Heart right ventricle (tissue), 16 donors: ENCODE results near the gene NAA38. TPM values are rescaled to one million over a fixed set of nuclear protein-coding genes. Genes with fewer than 3 reads are reported as not detected.
A peak's percentile ranks its signal among the peaks of the same experiment; 100 is the strongest.

Experiments
- ATAC-seq, 8 donors: fragments of 200-7000 bp; cut with Tn5 transposase; one replicate each; pipeline ENCODE4 v1.9.1; 2020; ENCODE audit warnings: mild to moderate bottlenecking in 8 of 8, moderate library complexity in 8 of 8, moderate number of reproducible peaks in 1 of 8
- DNase-seq, 2 donors: peaks; one replicate each; pipeline ENCODE4 v3.0.0-alpha.2; 2020
- H3K27ac ChIP-seq, 10 donors: fragments of 200-600 bp; sonication (generic) in 2 of 10; one replicate each; pipeline versions ENCODE4 v1.5.0 to v1.8.0; 2020 to 2022; ENCODE audit warnings: mild to moderate bottlenecking in 3 of 10
- H3K27me3 ChIP-seq, 7 donors: fragments of 200-600 bp; one replicate each; pipeline ENCODE4 v1.8.0; 2021 to 2022; ENCODE audit warnings: mild to moderate bottlenecking in 2 of 7
- H3K36me3 ChIP-seq, 9 donors: fragments of 200-600 bp; sonication (generic) in 1 of 9; one replicate each; pipeline versions ENCODE4 v1.5.0 to v1.8.0; 2020 to 2022; ENCODE audit warnings: mild to moderate bottlenecking in 2 of 9
- H3K4me1 ChIP-seq, 9 donors: fragments of 200-600 bp; sonication (generic) in 1 of 9; one replicate each; pipeline versions ENCODE4 v1.5.0 to v1.8.0; 2020 to 2022; ENCODE audit warnings: mild to moderate bottlenecking in 4 of 9
- H3K4me3 ChIP-seq, 10 donors: fragments of 200-600 bp; sonication (generic) in 2 of 10; one replicate each; pipeline versions ENCODE4 v1.5.0 to v1.8.0; 2020 to 2022; ENCODE audit warnings: mild to moderate bottlenecking in 7 of 10, moderate library complexity in 2 of 10
- H3K9me3 ChIP-seq, 11 donors: fragments of 200-600 bp in 10 of 11; sonication (generic) in 2 of 11; one replicate each; pipeline versions ENCODE4 v1.5.0 to v1.8.0; 2013 to 2022; ENCODE audit warnings: mild to moderate bottlenecking in 2 of 11, control low read depth in 1 of 11, moderate library complexity in 1 of 11
- WGBS, 2 donors: extraction: QIAGEN DNeasy Blood & Tissue Kit; methylation state at CpG; one replicate each; pipeline ENCODE4 v1.1.7; 2013; ENCODE audit warnings: inconsistent platforms in 1 of 2; 5-methylcytosine and 5-hydroxymethylcytosine counted together
- intact Hi-C, 10 donors: fragments of 100-400 bp; cut with DNase I; formaldehyde crosslinking; loops; one replicate each; pipeline versions ENCODE4 v1.11.1 to v1.14.2; 2022
- polyA plus RNA-seq, 2 donors: library from polyadenylated mRNA; stranded (reverse); fragments of 200-250 nt; gene quantifications; one replicate each; pipeline ENCODE4 v1.2.3, GENCODE V29; 2013
- total RNA-seq, 10 donors: library from RNA; stranded (reverse); fragmentation: NEBNext Ultra II Directional in 3 of 10; extraction: Animal tissue kit (Norgen Biotek cat#: 25700) in 3 of 10; gene quantifications; one replicate each; pipeline versions ENCODE4 v1.2.1 to v1.2.4, GENCODE V29; 2021 to 2023
- TF ChIP-seq, protein P1 (sequence below), 9 donors: fragments of 200-600 bp; sonication (generic) in 2 of 9; IDR thresholded peaks; one replicate each; pipeline versions ENCODE4 v1.5.0 to v1.8.0; 2021 to 2022; ENCODE audit warnings: antibody characterized with exemption in 9 of 9, mild to moderate bottlenecking in 5 of 9, moderate library complexity in 1 of 9
- donor health status: Arrhythmogenic right ventricular cardiomyopathy.
- donor health status: ischemic (EF 13 %, LVEDD 7.1; RV severe dilation, severe dysfunction).
- donor health status: healthy with polysubstance abuse.
- donor health status: DM: no; HTN: yes; CAD: no.
- donor health status: DM: no; HTN: no; CAD: no.
- donor health status: ischemic (EF 25% LVEDD 6.9; RV normal size, moderate dysfunction).
- donor health status: ischemic (EF 25% LVEDD 5.7; RV mildly dilated, moderate dysfunction).
- donor health status: healthy.
- donor health status: DM: yes; HTN: yes; CAD: no.
- donor health status: Ischemic cardiomyopathy.
- donor health status: ischemic (EF 35%, LVEDD 5.7; RV mildly dilated, moderate dysfunction).
- donor health status: nonischemic (EF 11% LVEDD 7.7; RV severe dilation, severe dysfunction).
- donor health status: DM: yes; HTN: yes; CAD: no.
- donor health status: PGD.
- donor health status: ischemic (EF 29% LVEDD 5.4; RV normal size, mild dysfunction).
- donor health status: nonischemic (EF 23%, LVEDD 6.1; RV moderate dilation, normal function).

Gene NAA38
- total and polyA plus RNA-seq, 12 donors = 59.2 to 167 (median 75.2) TPM

DNA sequence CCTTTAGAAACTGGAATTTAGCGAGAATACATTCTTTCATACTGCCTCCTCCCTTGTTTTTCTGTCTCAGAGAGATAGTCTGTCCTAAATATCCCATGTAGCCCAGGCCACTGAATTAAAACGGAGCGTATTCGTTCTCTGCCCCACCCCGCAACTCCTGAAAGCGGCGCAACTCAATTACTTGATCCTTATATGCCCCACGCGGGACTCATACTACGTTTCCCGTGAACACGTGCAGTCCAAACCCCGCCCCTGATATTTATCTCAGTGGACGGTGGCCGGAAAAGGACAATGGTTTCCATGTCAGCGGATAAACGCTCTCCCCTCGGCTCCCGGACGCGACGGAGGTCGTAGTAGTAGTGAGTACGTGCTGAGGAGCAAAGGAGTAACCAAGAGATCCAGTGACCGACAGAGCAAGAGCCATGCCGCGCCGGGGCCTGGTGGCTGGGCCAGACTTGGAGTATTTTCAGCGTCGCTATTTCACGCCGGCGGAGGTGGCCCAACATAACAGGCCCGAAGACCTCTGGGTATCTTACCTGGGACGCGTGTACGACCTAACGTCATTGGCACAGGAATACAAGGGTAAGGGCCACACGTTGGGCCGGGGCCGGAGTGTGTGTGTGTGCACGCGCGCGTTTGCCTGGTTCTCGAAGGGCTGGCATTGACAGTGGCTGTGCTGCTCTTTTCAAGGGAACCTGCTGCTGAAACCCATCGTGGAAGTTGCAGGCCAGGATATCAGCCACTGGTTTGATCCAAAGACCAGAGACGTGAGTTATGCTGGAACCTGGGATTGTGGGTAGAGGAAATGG, 558 bp upstream of the NAA38 start, which contains the start of gene CYB5D1:
Gene CYB5D1 (plus strand): TSS at position 291 of the 809 bp plus-strand sequence. CDS start 132 bp downstream, at position 423.
- DNase-seq = peak; percentile 80 to 96
- Histone ChIP-seq H3K9me3 (no peaks in the 10 kb centered on the region), H3K4me3 (peak within 1 kb of the TSS; percentile 60 to 72 (median 68)), H3K27me3 (no peaks in the 10 kb centered on the region), H3K4me1 (peaks cover 0 to 50% (median 32%) of the 10 kb centered on the region in 9 donors), H3K36me3 (peaks cover 0 to 52% (median 12%) of the 10 kb centered on the region in 9 donors), H3K27ac (peak within 1 kb of the TSS; percentile 79 to 98 (median 93))
- TF ChIP-seq, protein P1, sequence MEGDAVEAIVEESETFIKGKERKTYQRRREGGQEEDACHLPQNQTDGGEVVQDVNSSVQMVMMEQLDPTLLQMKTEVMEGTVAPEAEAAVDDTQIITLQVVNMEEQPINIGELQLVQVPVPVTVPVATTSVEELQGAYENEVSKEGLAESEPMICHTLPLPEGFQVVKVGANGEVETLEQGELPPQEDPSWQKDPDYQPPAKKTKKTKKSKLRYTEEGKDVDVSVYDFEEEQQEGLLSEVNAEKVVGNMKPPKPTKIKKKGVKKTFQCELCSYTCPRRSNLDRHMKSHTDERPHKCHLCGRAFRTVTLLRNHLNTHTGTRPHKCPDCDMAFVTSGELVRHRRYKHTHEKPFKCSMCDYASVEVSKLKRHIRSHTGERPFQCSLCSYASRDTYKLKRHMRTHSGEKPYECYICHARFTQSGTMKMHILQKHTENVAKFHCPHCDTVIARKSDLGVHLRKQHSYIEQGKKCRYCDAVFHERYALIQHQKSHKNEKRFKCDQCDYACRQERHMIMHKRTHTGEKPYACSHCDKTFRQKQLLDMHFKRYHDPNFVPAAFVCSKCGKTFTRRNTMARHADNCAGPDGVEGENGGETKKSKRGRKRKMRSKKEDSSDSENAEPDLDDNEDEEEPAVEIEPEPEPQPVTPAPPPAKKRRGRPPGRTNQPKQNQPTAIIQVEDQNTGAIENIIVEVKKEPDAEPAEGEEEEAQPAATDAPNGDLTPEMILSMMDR (IDR thresholded peaks at IDR 0.05) = no peak
- intact Hi-C loops = loop anchor here in 8 of 10 donors (1.0 to 10.0 kb wide), 8 partner anchors 15 to 297 kb away; partner anchors contain the start of genes KDM6B (in 3 of the 8), PER1 (in 1 of the 8) and RNF227 (in 1 of the 8)
- 2 to 3% methylated on average over 48 of the region's 48 CpGs for WGBS, 2 donors
- peak; percentile 56 to 76 (median 69) for ATAC-seq

DNA sequence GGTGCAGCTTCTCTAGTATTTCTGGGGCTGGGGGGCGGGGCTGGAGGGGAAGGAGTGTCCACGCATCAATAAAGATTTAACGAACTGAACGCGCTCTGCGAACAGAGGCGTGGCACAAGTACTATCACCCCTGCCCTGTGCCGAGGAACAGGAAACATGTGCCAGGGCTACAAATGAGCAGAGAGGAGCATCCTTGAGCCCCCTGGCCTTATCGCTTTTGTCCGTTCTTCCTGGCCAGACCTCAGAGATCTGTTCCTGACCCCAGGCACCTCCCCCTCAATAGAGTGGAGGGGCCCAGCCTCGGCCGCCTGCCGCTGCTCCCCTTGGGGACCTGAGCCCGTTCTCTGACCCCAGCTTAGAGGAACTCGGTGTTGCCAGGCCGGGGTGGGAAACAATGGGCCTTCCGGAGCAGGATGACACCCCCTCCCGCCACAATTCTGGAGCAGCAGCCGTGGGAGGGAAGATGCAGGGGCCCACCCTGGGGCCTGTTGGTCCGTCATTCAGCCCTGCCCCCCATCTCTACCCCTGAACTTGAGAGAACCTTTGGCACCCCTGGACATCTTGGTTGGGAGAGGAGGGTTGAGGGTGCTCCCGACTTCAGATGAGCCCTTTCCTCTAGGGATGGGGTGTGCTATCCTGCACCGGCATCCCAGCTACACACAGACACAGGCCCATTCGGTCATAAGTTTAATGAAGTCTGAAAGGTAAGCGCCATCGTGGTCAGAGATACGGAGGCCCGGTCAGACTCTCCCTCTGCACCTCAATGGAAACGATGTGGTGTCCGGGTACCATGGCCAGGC, 1.1 kb downstream of the NAA38 start:
- H3K9me3 ChIP-seq = no peaks in the 10 kb centered on the region
- peak overlapping the region; percentile 60 to 72 (median 68) for H3K4me3 ChIP-seq
- TF ChIP-seq, protein P1 (IDR thresholded peaks at IDR 0.05) = no peak
- ATAC-seq (peak; percentile 3 to 43 (median 28)), DNase-seq (peak; percentile 77 to 88)
- H3K27me3 ChIP-seq = no peaks in the 10 kb centered on the region
- H3K27ac ChIP-seq = peak overlapping the region; percentile 82 to 98 (median 93)
- peaks cover 3 to 62% (median 44%) of the 10 kb centered on the region in 9 donors for H3K4me1 ChIP-seq
- H3K36me3 ChIP-seq = peaks cover 0 to 57% (median 18%) of the 10 kb centered on the region in 9 donors
- intact Hi-C loops = loop anchor here in 8 of 10 donors (2.0 to 10.0 kb wide), 7 partner anchors 13 to 299 kb away; partner anchors contain the start of genes KDM6B (in 3 of the 8), PER1 (in 1 of the 8) and RNF227 (in 1 of the 8)
- 13 to 19% methylated on average over 29 of the region's 29 CpGs for WGBS, 2 donors

DNA sequence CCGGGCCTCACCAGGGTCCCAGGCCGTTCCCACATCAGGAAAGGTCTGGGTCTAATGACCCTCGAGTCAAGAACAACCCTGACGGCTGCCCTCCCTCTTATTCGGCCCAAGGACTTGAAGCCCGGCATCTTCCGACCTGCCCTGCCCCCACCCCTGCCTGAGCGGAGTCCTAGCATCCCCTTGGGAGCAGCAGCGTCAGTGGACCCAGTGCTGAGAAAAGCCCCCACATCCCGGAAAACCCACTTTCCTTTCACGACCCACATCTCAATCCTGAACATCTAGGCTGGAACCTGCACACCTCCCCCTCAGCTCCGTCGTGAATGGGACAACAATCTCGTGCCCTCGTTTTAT, 1.7 kb downstream of the NAA38 start:
- WGBS, 2 donors = 22 to 30% methylated on average over 15 of the region's 15 CpGs
- Histone ChIP-seq H3K27me3 (no peaks in the 10 kb centered on the region), H3K27ac (peak overlapping the region; percentile 82 to 98 (median 93)), H3K4me3 (peak overlapping the region; percentile 35 to 72 (median 68)), H3K9me3 (no peaks in the 10 kb centered on the region), H3K36me3 (peaks cover 0 to 58% (median 24%) of the 10 kb centered on the region in 9 donors), H3K4me1 (peaks cover 3 to 65% (median 44%) of the 10 kb centered on the region in 9 donors)
- intact Hi-C loops = loop anchor here in 8 of 10 donors (2.0 to 10.0 kb wide), 7 partner anchors 13 to 299 kb away; partner anchors contain the start of genes KDM6B (in 3 of the 8), PER1 (in 1 of the 8) and RNF227 (in 1 of the 8)
- DNase-seq (peak; percentile 42 to 55), ATAC-seq (no peak)
- TF ChIP-seq, protein P1 (IDR thresholded peaks at IDR 0.05) = no peak
